Duodenal mucosa (tissue), 2 donors: ENCODE data around the gene ITPRIPL2.
A peak's percentile ranks its signal among the peaks of the same experiment; 100 is the strongest.

Experiments used
- H3K27ac ChIP-seq: one replicate; pipeline ENCODE4 v1.7.0; 2013; ENCODE audit warnings: low read depth, low read length
- H3K27me3 ChIP-seq, 2 donors: one replicate each; pipeline ENCODE4 v1.7.0; 2013; ENCODE audit warnings: low read length in 2 of 2, control low read depth in 1 of 2; ENCODE audit not compliant: insufficient read depth in 2 of 2, control insufficient read depth in 1 of 2
- H3K36me3 ChIP-seq, 2 donors: one replicate each; pipeline ENCODE4 v1.7.0; 2013; ENCODE audit warnings: low read length in 2 of 2, control low read depth in 1 of 2; ENCODE audit not compliant: insufficient read depth in 2 of 2, control insufficient read depth in 1 of 2
- H3K4me1 ChIP-seq, 2 donors: one replicate each; pipeline ENCODE4 v1.7.0; 2013; ENCODE audit warnings: low read length in 2 of 2, control low read depth in 1 of 2; ENCODE audit not compliant: insufficient read depth in 2 of 2, control insufficient read depth in 1 of 2
- H3K4me3 ChIP-seq, 2 donors: one replicate each; pipeline ENCODE4 v1.7.0; 2013; ENCODE audit warnings: low read length in 2 of 2, low read depth in 1 of 2
- H3K9ac ChIP-seq, 2 donors: one replicate each; pipeline ENCODE4 v1.7.0; 2013; ENCODE audit warnings: low read length in 2 of 2, low read depth in 1 of 2
- H3K9me3 ChIP-seq, 2 donors: one replicate each; pipeline ENCODE4 v1.7.0; 2013; ENCODE audit warnings: low read length in 2 of 2, control low read depth in 1 of 2; ENCODE audit not compliant: control insufficient read depth in 1 of 2

Gene ITPRIPL2

DNA sequence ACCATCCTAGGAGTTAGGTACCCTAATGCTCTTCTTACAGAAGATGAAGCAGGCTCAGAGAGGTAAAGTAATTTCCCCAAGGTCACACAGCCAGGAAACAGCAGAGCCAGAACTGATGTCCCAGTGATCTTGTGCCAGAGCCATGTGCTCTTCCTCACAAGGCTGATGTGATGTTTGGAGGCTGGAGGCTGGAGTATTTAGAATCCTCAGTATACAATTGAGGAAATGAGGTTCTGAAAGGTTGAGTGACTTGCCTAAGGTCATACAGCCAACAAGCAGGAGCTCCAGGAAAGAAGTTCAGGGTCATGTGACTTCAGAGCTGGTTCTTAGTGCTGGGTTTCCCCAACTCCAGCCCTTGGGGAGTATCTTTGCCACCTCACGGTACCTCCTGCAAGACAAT lies 18.5 kb downstream of the ITPRIPL2 start:
- H3K27ac ChIP-seq = peak overlapping the region; percentile 42
- no peak overlapping the region for H3K9ac ChIP-seq
- no peak overlapping the region for H3K4me3 ChIP-seq
- no peaks in the 10 kb centered on the region for H3K9me3 ChIP-seq
- no peaks in the 10 kb centered on the region for H3K36me3 ChIP-seq
- H3K4me1 ChIP-seq = peaks cover 48 to 49% of the 10 kb centered on the region in 2 donors
- no peaks in the 10 kb centered on the region for H3K27me3 ChIP-seq

DNA sequence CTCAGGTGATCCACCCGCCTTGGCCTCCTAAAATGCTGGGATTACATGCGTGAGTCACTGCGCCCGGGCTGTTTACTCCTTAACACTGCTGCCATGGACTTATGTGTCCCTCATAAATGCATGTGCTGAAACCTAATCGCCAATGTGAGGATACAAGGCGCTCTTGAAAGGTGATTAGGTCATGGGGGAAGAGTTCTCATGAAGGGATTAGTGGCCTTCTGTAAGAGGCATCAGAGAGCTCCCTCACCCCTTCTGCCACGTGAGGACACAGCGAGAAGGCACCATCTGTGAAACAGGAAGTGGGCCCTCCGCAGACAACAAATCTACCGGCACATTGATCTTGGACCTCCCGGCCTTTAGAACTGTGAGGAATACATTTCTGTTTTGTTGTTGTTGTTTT lies 19.1 kb downstream of the ITPRIPL2 start:
- peaks cover 45 to 48% of the 10 kb centered on the region in 2 donors for H3K4me1 ChIP-seq
- H3K4me3 ChIP-seq = no peak overlapping the region
- H3K27ac ChIP-seq = no peak overlapping the region
- no peak overlapping the region for H3K9ac ChIP-seq
- no peaks in the 10 kb centered on the region for H3K27me3 ChIP-seq
- no peaks in the 10 kb centered on the region for H3K9me3 ChIP-seq
- H3K36me3 ChIP-seq = no peaks in the 10 kb centered on the region

DNA sequence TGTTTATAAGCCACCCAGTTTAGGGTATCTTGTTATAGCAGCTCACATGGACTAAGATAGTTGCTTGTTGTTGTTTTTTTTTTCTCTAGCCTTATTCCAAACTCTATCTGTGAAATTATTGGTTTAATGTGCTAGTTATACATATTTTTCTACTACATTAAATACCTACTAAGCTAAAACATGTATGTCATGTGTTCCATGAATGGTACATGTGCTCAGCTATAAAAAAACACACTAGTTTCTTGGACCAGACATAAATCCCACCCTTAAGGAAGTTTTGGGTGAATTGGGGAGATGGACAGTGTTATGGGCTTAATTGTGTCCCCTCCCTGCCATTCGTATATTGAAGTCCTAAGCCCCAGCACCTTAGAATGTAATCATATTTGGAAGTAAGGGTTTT lies 19.8 kb downstream of the ITPRIPL2 start:
- Histone ChIP-seq H3K9me3 (no peaks in the 10 kb centered on the region), H3K36me3 (no peaks in the 10 kb centered on the region), H3K4me1 (peaks cover 44 to 47% of the 10 kb centered on the region in 2 donors), H3K4me3 (no peak overlapping the region), H3K27ac (no peak overlapping the region), H3K27me3 (no peaks in the 10 kb centered on the region), H3K9ac (no peak overlapping the region)

DNA sequence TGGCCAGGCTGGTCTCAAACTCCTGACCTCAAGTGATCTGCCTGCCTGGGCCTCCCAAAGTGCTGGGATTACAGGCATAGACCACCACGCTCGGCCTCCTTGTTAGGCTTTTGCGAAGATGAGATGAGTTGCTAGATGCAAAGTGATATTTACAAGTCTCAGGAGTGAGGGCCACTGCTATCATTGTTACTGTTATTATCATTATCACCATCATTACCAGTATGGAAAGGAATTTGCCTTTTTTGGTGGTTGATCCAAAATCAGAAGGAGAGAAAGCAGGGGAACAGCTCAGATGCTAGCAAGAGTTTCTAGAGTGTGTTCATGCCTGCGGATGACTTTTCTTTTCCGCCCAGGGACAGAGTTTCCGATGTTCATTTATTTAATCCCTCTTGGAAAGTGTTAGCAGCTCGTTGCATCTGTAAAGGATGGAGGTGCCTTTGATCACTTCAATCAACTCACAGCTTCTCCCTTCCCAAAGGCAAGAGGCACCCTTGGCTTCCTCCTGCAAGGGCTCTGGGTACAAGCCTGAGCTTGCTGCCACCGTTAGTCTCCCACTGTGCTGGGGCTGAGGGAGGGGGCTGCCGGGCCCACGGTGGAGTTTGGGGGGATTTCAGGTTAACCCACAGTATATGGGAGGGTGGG lies 21.6 kb downstream of the ITPRIPL2 start:
- Histone ChIP-seq H3K36me3 (no peaks in the 10 kb centered on the region), H3K27me3 (no peaks in the 10 kb centered on the region), H3K9me3 (no peaks in the 10 kb centered on the region), H3K27ac (no peak overlapping the region), H3K9ac (no peak overlapping the region), H3K4me1 (peaks cover 36 to 51% of the 10 kb centered on the region in 2 donors), H3K4me3 (peak overlapping the region in 1 of 2 donors; percentile 8)

DNA sequence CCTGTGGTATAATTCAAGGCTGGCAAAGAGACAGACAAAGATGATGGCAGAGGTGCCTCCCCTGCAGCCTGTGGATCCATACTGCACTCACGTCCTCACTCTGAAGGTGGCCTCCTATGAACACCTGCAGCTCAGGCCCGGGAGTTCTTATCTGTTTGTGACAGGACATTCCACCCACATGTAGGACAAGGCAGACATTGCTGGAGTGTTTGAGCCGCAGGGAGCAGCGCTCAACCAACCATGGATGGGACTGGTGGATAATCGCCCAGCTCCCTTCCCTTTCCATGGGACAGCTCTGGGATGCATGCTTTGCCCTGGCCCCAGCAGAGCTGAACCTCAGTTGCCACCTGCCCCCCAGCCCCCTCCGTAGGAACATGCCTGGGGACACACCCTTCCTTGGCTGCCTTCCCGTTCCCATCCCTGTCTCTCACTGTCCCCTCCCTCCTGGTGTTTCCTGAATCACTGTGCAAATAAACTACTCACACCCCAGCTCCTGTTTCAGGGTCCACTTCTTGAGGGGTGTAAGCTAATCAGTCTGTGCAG lies 22.2 kb downstream of the ITPRIPL2 start:
- Histone ChIP-seq H3K27me3 (no peaks in the 10 kb centered on the region), H3K27ac (no peak overlapping the region), H3K36me3 (no peaks in the 10 kb centered on the region), H3K9ac (no peak overlapping the region), H3K9me3 (no peaks in the 10 kb centered on the region), H3K4me1 (peaks cover 29 to 45% of the 10 kb centered on the region in 2 donors), H3K4me3 (peak overlapping the region in 1 of 2 donors; percentile 8)

DNA sequence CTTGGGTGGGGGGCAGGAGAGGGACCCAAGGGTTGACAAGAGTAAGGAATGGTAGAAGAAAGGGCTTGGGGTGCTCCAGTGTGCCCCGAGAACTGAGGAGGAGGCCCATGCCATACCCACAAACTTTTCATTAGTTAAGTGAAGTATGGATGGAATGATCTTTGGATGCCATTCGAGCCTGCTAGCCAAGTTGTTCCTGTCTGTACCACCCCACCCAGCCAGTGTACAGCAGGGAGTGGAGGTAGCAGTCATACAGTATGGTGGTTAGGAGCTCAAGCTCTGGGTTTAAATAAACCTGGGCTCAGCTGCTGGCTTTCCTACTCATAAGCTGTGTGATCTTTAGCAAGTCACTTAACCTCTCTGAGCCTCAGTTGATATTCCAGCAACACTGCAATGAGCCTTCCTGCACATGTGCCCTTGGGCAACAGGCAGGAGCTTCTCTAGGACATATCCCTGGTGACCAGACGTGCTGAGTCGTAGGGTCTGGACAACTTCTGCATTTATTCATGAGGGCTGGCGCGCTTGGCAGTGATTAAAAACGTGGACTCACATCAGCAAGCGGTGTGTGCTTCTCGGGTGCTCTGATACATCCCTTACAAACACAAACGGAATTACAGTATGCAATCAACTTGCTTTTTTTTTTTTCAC lies 22.9 kb downstream of the ITPRIPL2 start:
- H3K9me3 ChIP-seq = no peaks in the 10 kb centered on the region
- no peak overlapping the region for H3K9ac ChIP-seq
- H3K27me3 ChIP-seq = no peaks in the 10 kb centered on the region
- H3K27ac ChIP-seq = no peak overlapping the region
- H3K36me3 ChIP-seq = no peaks in the 10 kb centered on the region
- H3K4me1 ChIP-seq = peaks cover 25 to 38% of the 10 kb centered on the region in 2 donors
- H3K4me3 ChIP-seq = no peak overlapping the region

DNA sequence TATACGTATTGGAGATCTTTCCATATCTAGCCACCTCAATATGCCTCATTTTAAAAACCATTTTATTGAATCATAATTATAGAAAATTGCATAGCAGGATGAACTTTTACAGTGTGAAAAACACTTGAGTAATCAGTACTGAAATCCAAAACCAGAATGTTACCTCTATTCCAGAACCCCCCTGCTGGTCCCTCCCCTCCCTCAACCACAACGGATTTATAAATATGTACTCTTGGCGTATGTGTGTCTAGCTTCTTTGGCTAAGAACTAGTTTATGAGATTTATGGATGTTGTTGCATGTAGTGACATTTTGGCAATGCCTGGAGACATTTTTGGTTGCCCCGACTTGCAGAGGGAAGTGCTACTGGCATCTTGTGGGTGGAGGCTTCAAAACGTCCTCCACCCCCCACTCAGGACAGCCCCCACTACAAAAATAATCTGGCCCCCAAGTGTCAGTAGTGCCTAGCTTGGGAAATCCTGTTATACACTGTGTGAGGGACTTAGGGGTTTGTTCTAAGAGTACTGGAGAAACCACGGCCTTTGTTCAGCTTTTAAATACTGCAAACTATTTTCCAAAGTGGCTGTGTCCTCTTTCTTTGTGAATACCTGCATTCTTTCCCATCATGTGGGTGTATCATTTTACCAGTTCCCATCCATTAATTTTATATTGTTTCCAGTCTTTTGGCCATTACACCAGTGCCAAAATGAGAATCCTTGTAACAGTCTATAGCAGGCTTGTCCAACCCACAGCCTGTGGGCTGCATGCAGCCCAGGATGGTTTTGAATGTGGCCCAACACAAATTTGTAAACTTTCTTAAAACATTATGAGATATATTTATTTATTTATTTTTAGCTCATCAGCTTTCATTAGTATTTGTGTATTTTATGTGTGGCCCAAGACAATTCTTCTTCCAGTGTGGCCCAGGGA lies 23.7 kb downstream of the ITPRIPL2 start:
- H3K27ac ChIP-seq = no peak overlapping the region
- no peak overlapping the region for H3K9ac ChIP-seq
- H3K4me1 ChIP-seq = peaks cover 19 to 31% of the 10 kb centered on the region in 2 donors

DNA sequence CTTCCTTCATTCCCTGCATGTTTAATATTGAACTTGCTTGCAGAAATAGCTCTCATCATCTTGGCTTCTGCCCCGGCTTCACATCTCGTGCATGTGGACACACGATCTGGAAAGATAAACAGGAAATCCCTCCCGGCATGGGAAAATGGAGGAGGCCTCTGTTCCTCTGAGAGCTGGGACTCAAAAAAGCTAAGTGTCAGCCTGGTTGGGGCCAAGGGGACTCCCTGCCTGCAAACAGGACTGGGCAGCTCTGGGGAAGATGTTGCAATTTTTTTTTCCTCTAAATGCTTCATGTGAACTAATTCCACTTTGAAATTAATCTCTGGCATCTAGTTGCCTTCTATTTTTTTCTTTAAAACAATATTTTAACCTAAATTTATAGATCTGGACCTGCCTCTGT lies 24.8 kb downstream of the ITPRIPL2 start:
- no peaks in the 10 kb centered on the region for H3K36me3 ChIP-seq
- H3K27ac ChIP-seq = no peak overlapping the region
- no peak overlapping the region for H3K9ac ChIP-seq
- no peaks in the 10 kb centered on the region for H3K27me3 ChIP-seq
- no peak overlapping the region for H3K4me3 ChIP-seq
- H3K4me1 ChIP-seq = peaks cover 19 to 31% of the 10 kb centered on the region in 2 donors
- no peaks in the 10 kb centered on the region for H3K9me3 ChIP-seq

More for the DNA sequence above, 23.7 kb downstream of the ITPRIPL2 start:
- no peaks in the 10 kb centered on the region for H3K36me3 ChIP-seq
- H3K9me3 ChIP-seq = no peaks in the 10 kb centered on the region
- H3K4me3 ChIP-seq = no peak overlapping the region
- no peaks in the 10 kb centered on the region for H3K27me3 ChIP-seq

DNA sequence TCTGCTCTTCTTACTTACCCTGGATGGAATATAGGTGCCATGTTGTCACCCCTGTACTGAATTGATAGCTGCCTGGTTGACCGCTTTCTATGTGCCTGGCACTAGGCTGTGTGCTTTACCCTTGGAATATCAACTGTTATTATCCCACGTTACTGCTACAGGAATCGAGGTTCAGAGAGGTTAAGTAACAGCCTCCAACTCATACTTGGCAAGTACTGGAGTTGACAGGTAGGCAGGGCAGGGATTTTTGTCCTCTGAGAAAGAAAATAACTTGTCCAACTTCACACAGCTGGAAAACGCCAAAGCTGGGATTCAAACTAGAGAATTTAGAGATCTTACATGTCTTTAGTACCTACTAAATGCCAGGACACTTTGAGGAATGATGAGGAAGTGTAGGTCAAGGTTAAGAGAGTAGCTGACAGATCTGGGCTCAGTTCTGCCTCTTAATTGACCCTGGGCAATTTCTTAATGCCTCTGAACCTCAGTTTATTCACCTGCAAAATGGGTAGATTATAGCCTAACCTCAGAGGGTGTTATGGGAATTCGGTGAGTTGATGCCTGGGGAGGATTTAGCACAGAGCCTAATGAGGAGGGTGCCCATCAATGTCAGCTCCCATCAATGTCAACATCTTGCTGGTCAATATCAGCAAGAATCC lies 25.8 kb downstream of the ITPRIPL2 start:
- H3K27ac ChIP-seq = no peak overlapping the region

More for the DNA sequence above, 25.8 kb downstream of the ITPRIPL2 start:
- H3K4me3 ChIP-seq = no peak overlapping the region
- H3K27me3 ChIP-seq = no peaks in the 10 kb centered on the region
- no peaks in the 10 kb centered on the region for H3K36me3 ChIP-seq
- no peaks in the 10 kb centered on the region for H3K9me3 ChIP-seq
- no peak overlapping the region for H3K9ac ChIP-seq
- H3K4me1 ChIP-seq = peaks cover 19 to 31% of the 10 kb centered on the region in 2 donors
